Posterior vena cava (tissue), 2 donors: ENCODE data around the gene MED15. TPM values are rescaled to one million over a fixed set of nuclear protein-coding genes. Genes with fewer than 3 reads are reported as not detected.
A peak's percentile ranks its signal among the peaks of the same experiment; 100 is the strongest.

Experiments used
- DNase-seq: peaks from one replicate; pipeline ENCODE4 v3.0.0-alpha.2; 2020; ENCODE audit warnings: low spot score
- intact Hi-C, 2 donors: fragments of 100-400 bp; cut with DNase I; formaldehyde crosslinking; loops; one replicate each; pipeline versions ENCODE4 v1.14.1 to v1.14.2; 2022 to 2023
- total RNA-seq, 2 donors: library from RNA; stranded (reverse); fragmentation: NEBNext Ultra II Directional; extraction: Animal tissue kit (Norgen Biotek cat#: 25700); gene quantifications; one replicate each; pipeline ENCODE4 v1.2.1, GENCODE V29; 2021
- donor health status: DM: yes; HTN: yes; CAD: no.
- donor health status: DM: yes; HTN: yes; CAD: no.

MED15 gene
- total RNA-seq, 2 donors from 2014 or later: 75.9 to 80.5 TPM

- no peak for DNase-seq
- intact Hi-C loops: no loop called here
Measured at GRCh38 chr22:20561882-20562281, 54.5 kb downstream of the MED15 start.

- peak; percentile 47 for DNase-seq
- intact Hi-C loops: no loop called here
Measured at GRCh38 chr22:20562607-20563465, 55.4 kb downstream of the MED15 start.

- intact Hi-C loops: no loop called here
- DNase-seq: no peak
Measured at GRCh38 chr22:20563466-20563906, 56.1 kb downstream of the MED15 start.

GRCh38 chr22:20563941-20564371 lies 56.5 kb downstream of the MED15 start:
- intact Hi-C loops: no loop called here
- DNase-seq: no peak

- DNase-seq: peak; percentile 42
- intact Hi-C loops: no loop called here
Measured at GRCh38 chr22:20565079-20565734, 57.8 kb downstream of the MED15 start.

GRCh38 chr22:20565761-20566160 lies 58.4 kb downstream of the MED15 start:
- DNase-seq: no peak
- intact Hi-C loops: no loop called here

- DNase-seq: peak; percentile 87
- intact Hi-C loops: no loop called here
Measured at GRCh38 chr22:20566420-20567260, 59.2 kb downstream of the MED15 start.

- no peak for DNase-seq
- intact Hi-C loops: no loop called here
Measured at GRCh38 chr22:20567371-20567847, 60.0 kb downstream of the MED15 start.

- no peak for DNase-seq
Measured at GRCh38 chr22:20567993-20568417, 60.6 kb downstream of the MED15 start.

GRCh38 chr22:20568502-20569058 lies 61.2 kb downstream of the MED15 start:
- DNase-seq: no peak
- intact Hi-C loops: no loop called here

More at GRCh38 chr22:20567993-20568417, 60.6 kb downstream of the MED15 start:
- intact Hi-C loops: no loop called here

- intact Hi-C loops: loop anchor here in 1 of 2 donors (10.0 kb wide), 1 partner anchor 1185 kb away; no protein-coding TSS in a partner anchor
- DNase-seq: peak; percentile 91
Measured at GRCh38 chr22:20569059-20570058, 61.9 kb downstream of the MED15 start.

GRCh38 chr22:20571078-20571503 lies 63.7 kb downstream of the MED15 start:
- no peak for DNase-seq
- intact Hi-C loops: loop anchor here in 1 of 2 donors (10.0 kb wide), 1 partner anchor 1184 kb away; no protein-coding TSS in a partner anchor

GRCh38 chr22:20571531-20572007 lies 64.2 kb downstream of the MED15 start:
- no peak for DNase-seq
- intact Hi-C loops: loop anchor here in 1 of 2 donors (10.0 kb wide), 1 partner anchor 1183 kb away; no protein-coding TSS in a partner anchor

GRCh38 chr22:20572132-20572802 lies 64.9 kb downstream of the MED15 start:
- DNase-seq: no peak
- intact Hi-C loops: loop anchor here in 1 of 2 donors (10.0 kb wide), 1 partner anchor 1183 kb away; no protein-coding TSS in a partner anchor

GRCh38 chr22:20573176-20573832 lies 65.9 kb downstream of the MED15 start:
- intact Hi-C loops: loop anchor here in 1 of 2 donors (10.0 kb wide), 1 partner anchor 1181 kb away; no protein-coding TSS in a partner anchor
- DNase-seq: no peak
